ENCODE data around the gene TUBGCP5.

TUBGCP5 gene

DNA sequence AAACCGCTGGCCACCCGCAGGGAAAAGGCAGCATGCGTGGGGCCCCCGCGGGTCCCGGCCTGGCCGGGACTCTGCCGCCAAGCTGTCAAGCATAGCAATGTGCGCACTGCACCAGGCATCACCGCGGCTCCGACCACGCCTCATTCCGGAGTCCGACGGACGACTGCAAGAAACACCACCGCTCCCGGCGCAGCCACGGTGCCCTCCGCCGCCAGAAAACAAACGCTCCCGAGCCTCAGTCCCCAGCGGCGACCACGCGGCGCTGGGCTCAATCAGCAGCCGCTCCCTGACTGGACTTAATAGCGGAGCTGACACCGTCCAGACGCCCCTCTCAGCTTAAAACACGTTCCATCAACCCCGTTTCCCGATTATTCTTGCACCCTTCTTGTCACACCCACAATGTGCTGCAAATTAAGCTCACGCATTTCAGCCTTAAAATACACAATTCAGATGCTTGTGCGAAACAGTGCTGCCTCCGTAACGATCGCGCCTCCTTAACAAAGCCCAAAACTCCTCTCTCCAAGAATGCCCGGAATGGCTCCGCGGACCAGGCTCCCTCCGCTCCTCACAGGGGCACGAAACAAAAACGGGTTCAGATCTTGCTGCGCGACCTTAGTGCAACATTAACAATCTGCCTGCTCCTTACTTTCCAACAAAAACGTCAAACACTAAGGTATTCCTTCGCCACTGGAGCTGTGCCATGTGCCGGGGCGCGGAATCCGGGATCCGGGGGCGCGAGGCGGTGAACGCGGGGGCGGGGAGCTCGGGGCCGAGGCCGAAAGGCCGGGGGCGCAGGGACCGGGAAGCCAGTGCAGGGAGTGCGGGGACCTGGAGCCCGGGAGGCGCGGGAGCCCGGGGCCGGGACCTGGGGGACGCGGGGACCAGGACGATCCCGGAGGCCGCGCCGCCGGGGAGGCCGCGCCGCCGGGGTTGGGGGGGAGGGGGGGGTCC is 59.9 kb downstream of the TUBGCP5 start:
- in situ Hi-C loops (cut with HindIII; ENCODE audit: low sequenced_read_pairs), result no loop called here

DNA sequence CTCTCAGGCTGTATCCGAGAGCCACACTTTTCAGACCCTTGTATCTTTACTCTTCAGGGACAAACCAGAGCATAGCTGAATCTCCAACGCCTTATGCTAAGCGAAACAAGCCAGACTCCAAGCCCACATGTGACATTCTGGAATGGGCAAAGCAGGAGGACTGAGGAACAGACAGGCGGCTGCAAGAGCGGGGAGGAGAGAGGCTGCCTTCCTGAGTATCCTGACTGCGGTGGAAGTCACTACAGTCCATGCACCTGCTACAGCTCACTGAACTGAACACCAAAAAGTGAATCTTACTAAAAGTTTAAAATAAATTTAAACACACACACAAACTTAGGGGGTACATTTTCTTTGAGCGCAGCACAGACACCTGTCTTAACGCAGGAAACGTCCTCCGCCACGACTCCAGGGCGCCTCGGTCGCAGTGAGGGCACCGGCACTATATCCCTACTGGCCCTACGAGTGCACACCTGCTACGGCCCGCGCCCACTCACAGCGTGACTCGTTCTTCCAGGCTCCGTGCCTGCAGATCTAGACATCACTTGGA is 60.6 kb downstream of the TUBGCP5 start:
- in situ Hi-C loops (cut with HindIII; ENCODE audit: low sequenced_read_pairs), result no loop called here

DNA sequence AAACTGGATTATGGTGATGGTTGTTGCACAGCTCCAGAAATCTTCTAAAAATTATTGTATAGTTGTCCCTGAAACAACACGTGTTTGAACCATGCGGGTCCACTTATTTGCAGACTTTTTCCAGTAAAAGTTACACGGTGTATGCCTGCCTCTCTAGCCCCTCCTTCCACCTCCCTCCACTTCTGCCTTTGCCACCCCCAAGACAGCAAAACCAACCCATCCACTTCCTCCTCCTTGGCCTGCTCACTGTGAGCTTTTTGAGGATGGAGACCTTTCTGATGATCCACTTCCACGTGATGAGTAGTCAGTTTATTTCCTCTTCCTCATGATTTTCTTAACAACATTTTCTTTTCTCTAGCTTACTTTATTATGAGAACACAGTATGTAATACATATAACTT is 64.6 kb downstream of the TUBGCP5 start:
- in situ Hi-C loops (cut with HindIII; ENCODE audit: low sequenced_read_pairs), result no loop called here

DNA sequence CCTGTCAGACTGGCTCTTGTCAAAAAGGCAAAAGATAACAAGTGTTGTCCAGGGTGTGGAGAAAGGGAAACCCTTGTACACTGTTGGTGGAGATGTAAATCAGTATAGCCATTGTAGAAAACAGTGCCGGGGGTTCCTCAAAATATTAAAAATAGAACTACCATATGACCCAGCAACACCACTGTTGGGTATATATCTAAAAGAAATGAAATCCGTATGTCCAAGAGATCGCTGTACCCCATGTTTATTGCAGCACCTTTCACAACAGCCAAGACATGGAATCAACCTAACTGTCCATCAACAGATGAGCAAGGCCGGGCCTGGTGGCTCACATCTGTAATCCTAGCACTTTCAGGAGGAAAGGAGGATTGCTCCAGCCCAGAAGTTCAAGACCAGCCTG is 65.4 kb downstream of the TUBGCP5 start:
- in situ Hi-C loops (cut with HindIII; ENCODE audit: low sequenced_read_pairs), result no loop called here

DNA sequence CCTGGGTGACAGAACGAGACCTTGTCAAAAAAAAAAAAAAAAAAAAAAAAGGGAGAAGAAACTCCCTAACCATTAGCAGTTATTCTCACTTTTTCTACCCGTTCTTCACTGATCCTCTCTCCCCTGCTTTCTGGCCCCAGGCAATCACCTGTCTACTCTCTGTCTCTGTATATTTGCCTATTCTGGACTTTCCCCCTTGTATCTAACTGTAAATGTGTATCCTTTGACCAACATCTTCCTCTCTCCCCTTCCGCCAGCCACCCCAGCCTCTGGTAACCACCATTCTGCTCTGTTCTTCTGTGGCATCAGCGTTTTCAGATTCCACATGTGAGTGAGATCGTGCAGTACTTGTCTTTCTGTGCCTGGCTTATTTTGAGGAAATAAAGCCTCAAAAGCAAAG is 66.1 kb downstream of the TUBGCP5 start:
- in situ Hi-C loops (cut with HindIII; ENCODE audit: low sequenced_read_pairs), result no loop called here

DNA sequence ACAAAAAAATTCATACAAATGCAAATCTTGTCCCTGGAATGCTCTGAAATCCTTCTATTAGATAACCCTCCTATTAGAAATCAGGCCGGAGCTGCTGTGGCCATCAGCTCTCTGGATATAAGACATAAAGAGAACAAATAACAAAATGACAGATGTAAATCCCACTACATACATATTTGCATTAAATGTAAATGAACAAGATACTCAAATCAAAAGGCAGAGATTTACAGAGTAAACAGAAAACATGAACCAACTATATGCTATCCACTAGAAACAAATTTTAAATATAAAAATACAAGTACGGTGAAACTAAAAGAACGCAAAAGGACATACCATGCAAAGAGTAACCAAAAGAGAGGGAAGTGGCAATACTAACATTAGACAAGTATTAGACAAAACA is 69.9 kb downstream of the TUBGCP5 start:
- in situ Hi-C loops (cut with HindIII; ENCODE audit: low sequenced_read_pairs), result no loop called here

DNA sequence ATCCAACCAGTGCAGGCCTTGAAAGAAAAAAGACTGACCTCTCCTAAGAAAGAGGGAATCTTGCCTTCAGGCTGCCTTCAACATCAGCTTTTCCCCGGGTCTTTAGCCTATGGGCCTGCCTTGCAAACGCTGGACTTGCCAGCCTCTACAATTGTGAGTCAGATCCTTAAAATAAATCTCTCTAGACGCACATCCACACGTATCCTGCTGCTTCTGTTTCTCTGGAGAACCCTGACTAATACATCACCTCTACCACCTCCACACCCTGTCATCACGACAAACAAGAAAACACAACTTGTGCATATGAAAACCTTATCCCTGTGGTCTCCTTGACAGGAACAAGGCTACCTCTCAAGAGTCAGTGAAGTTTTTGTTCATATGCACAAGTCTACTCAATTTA is 71.0 kb downstream of the TUBGCP5 start:
- in situ Hi-C loops (cut with HindIII; ENCODE audit: low sequenced_read_pairs), result no loop called here

DNA sequence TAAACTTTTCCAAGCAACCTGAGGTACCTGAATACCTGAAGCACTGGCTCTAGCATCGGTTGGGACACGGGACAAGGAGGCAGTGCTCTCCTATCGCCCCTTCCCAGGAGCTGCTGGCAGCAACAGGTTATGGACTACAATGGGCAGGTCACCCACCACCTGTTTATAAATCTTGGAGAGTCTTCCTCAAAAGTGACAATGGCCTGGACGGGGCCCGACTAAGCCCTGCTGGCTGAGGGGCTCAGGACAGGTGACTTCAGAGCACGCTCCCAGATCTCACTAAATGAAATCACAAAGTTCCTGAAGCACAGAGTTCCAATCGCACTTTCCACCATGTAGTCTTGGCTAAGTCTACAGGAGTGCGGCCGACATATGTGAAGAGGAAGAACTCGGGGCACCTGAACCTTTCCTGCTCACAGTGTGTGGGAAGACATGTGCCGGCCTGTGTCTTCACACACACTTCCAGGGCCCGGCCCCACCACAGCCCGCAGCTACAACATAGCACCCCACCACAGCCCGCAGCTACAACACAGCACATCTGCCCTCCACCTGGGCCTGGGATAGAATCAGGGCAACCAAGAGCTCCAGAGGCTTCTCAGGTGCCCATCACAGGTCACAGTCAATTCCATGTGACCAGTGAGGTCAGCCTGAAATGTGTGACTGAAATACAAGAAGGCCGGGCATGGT is 72.1 kb downstream of the TUBGCP5 start:
- in situ Hi-C loops (cut with HindIII; ENCODE audit: low sequenced_read_pairs), result no loop called here

DNA sequence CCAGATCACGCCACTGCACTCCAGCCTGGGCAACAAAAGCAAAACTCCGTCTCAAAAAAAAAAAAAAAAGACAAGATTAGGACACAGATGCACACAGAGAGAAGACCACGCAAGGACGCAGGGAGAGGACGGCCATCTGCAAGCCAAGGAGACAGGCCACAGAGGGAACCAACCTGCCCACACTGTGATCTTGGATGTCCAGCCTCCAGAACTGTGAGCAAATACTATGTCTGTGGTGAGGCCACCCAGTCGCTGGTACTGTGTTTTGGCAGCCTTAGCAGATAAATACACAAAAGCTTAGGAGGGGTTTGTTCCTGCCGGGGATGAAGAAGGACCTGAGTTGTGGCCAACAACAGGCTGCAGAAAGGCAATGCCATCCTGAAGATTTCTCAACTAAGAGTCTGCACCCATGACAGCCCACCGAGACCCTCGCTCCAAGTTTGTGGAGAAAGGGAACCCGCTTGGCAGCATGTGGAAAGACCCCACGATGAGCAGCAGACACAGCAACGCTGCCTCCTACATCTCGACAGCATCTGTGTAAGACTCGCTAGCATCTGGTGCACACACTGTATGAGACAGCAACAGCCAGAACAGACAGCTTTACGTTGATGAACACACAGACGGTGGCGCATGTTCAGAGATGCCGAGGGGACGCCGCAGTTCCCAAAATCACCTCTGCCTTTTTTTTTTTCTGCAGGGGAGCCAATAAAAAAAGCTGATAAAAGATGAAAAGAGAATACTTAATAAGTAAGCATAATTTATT is 72.9 kb downstream of the TUBGCP5 start:
- in situ Hi-C loops (cut with HindIII; ENCODE audit: low sequenced_read_pairs), result no loop called here

DNA sequence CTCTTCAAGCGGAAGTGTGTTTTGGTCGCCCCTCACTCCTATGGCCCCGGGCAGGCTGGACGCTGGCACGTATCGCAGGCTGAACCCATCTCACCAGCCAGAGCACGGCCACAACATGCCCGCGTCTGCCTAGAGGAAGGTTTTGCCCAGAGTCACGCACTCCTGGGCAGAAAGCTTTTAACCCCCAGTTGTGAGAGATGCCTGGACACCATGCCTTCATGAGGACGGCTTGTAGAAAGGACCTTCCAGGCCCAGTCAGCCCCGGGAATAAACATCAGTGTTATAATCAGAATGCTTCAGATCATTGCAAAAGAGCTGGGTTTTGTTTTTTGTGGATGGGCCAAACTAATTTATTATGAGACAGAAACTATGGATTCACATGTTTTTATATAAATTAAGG is 75.7 kb downstream of the TUBGCP5 start:
- in situ Hi-C loops (cut with HindIII; ENCODE audit: low sequenced_read_pairs), result loop anchor here (5.0 kb wide), 1 partner anchor 101 kb away; no protein-coding TSS in a partner anchor

DNA sequence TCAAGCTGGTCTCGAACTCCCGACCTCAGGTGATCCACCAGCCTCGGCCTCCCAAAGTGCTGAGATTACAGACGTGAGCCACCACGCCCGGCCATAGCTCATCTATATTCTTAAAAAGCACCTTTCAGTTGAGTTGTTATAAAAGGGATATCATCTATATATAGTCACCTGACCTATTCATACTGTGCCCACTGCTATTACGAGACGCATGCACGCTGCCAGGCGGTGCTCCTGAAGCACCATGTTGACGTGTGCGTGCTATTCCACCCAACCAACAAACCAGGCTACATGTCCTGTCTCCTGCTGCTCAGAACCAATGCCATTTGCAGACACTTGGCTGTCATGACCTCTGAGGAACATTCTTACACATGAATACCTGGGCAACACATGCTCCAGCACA is 76.8 kb downstream of the TUBGCP5 start:
- in situ Hi-C loops (cut with HindIII; ENCODE audit: low sequenced_read_pairs), result loop anchor here (5.0 kb wide), 1 partner anchor 100 kb away; no protein-coding TSS in a partner anchor

DNA sequence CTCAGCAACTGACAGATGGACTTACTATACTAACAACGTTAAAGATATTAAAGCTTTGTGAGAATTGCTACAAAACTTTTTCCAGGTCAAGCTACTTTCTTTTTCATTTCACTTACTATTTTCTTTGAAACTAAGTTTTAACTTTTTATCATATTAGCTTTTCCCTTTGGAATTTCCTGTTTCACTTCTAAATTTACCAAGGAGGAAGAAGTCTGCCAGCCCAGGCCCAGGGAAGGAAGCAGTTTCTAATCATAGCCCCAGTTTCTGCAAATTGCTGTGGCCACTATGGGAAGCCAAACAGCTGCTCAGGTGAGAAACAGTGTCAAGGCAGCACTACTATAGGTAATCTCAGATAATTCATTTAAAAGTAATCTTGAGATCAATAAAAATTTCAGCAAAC is 77.6 kb downstream of the TUBGCP5 start:
- in situ Hi-C loops (cut with HindIII; ENCODE audit: low sequenced_read_pairs), result loop anchor here (5.0 kb wide), 1 partner anchor 99 kb away; no protein-coding TSS in a partner anchor

DNA sequence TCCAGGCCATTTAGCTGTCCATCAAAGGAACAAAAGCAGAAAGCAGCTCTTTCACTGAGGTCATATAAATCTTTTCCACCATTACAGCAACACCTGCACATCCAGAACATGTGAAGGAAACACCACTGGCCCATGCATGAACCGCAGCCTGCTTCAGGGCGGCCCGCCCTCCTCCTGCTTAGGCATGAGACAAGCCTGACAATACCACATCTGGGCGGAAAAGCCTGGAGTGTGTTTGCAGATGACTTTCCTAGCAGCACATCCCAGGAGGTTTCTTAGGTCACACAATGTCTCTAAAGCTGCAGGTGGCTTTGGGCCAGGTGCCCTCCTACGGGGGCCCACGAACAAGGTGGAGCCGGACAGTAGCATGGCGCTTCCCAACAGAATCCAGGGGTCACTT is 78.8 kb downstream of the TUBGCP5 start:
- in situ Hi-C loops (cut with HindIII; ENCODE audit: low sequenced_read_pairs), result loop anchor here (5.0 kb wide), 1 partner anchor 98 kb away; no protein-coding TSS in a partner anchor

DNA sequence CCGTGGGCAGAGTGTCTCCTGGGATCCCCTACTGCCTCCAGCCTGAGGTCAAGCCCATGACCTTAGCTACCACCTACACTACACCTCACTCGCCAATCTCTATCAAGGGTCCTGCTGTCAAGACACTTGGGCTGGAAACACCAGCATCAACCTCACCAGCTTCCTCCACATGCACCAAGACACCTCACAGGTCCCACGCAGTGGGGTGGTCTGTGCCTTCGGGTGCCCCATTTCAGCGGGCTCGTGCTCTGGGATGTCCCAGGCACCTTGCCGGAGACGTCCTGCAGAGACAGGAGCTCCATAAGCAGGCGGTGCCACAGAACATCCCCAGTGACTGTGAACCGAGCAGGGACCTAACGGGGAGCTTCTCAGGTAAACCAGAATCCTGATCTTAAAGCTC is 79.2 kb downstream of the TUBGCP5 start:
- in situ Hi-C loops (cut with HindIII; ENCODE audit: low sequenced_read_pairs), result loop anchor here (5.0 kb wide), 1 partner anchor 98 kb away; no protein-coding TSS in a partner anchor

DNA sequence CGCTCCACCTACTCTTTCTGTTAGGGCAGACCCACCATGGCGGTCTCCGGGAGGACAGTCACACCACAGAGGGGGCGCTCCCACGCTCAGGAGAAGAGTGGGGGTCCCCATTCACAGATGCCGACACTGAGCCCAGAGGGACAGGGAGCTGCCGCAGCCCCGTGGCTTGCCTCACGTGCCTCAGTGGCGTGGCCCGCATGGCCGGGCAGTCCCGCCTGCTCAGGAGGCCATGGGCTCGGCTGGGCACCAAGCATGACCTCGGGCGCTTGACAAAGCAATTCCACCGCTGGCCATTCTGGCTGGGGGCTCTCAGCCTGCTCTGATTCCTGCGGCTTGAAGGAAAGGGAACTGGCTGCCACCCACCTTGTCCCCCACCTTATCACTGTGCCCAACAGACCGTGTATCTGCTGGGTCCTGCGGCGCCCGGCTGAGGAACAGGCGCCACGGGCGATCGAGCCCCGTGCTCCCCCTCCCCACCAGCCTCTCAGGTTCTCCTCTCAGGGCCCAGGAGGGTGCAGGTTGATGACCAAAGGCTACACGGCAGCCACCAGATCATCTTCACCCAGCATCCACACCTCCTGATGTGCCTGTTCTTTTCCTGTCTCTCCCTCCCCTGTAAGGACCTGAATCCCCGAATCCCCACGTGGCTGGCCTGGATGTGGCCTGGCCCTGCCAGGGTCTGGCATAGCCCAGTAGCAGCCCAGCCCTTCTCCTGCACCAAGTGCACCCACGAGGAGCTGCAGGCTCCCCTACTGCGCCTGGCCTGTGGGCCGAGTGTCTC is 79.9 kb downstream of the TUBGCP5 start:
- in situ Hi-C loops (cut with HindIII; ENCODE audit: low sequenced_read_pairs), result loop anchor here (5.0 kb wide), 1 partner anchor 97 kb away; no protein-coding TSS in a partner anchor

DNA sequence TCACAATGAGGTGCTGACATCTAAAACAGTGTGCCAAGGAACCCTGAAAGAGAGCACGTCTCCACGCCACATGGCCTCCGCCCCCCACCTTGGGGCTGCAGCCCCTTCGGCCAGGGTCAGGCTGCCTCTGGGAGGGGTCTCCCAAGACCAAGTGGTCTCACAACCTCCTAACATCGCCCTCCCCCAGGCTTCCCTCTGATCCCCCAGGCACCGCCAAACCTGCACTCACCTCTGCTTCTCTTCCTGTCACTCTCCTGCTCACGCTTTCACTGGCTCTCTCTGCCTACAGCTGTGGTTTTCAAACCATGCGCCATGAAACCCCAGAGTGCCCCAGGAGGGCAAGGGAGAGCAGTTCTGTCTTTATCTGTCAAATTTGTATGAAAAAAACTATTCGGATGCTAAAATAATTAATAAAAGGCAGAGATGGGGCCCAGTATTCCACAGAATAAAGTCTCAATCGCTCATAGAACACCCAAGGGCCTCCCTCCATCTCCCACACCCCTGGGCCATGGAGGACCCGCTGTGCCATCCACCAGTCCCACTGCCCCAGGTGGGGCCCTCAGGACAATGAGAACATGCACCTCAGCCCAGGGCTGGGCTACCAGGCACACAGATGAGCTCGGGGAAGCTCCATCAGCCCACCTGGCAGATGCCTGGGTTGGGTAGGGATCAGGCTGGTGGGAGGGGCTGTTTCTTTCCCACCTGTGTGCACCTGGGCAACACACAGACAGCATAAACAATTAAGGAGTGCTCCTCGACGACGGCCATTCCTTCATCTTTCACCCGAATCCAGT is 80.7 kb downstream of the TUBGCP5 start:
- in situ Hi-C loops (cut with HindIII; ENCODE audit: low sequenced_read_pairs), result no loop called here

DNA sequence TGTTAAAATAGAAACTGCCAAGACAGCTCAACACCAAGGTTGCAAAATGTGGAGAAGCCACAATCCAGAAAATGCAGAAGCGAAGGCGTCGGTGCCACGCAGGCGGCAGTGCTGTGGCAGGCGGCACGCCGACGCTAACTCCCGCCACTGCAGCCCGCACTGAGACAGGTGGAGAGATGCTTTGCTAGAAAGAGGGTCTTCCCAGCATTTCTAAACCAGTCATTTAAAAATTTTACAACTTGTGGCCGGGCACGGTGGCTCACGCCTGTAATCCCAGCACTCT is 82.5 kb downstream of the TUBGCP5 start:
- in situ Hi-C loops (cut with HindIII; ENCODE audit: low sequenced_read_pairs), result no loop called here

DNA sequence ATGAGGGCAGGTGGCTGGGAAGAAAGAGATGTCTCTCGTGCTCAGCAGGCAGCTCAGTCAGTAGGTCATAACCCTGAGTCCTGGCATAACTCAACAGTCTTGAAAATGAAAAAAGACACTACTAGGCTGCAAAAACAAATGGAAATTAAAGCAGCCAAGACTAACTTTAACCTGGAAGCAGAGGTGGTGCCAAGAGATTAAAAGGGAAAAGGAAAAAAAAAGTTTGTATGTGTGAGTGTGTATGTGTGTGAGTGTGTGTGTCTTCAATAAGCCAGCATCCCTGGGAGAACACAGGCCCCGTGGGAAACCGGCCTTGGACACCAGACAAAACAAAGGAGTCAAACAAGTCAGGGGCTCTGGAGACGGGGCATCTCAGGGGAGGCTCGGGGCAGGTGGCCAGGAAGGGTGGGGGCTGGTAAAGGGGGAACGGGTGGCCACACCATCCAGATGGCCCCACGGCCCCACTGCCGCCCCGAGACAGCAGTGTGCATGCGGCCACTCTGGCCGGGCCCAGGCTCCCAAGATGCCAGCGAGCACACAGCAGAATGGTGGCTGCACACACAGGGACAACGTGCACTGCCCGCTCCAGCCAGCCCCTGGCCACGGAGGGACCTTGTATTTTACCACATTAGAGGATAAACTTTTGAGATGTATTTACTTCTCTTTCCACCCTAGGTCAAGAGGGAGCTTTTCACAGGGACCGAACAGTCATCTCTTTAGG is 83.0 kb downstream of the TUBGCP5 start:
- in situ Hi-C loops (cut with HindIII; ENCODE audit: low sequenced_read_pairs), result no loop called here
